NCI-H345 (cell line): ENCODE results near the gene PPP1CC.
"Not testable (repeated sequence)": the region's sequence is repeated elsewhere in the genome, so short reads cannot be mapped to it uniquely, and the experiment has no call there.

Experiments
- DNase-seq: peaks from one replicate; lab custom pipeline; 2025; lab: John Stamatoyannopoulos, UW

The PPP1CC gene

GRCh38 chr12:110742718-110743570 is at the start of gene PPP1CC:
TSS of gene PPP1CC (minus strand) at chr12:110742891. CDS start at chr12:110742707, 184 bp downstream.
- DNase-seq, result peak; percentile 93

GRCh38 chr12:110791589-110791988 is 48.9 kb upstream of the PPP1CC start:
- no peak for DNase-seq

- DNase-seq, result no peak
These were observed 47.6 kb upstream of the PPP1CC start for GRCh38 chr12:110790301-110790700.

- no peak for DNase-seq
These were observed 43.3 kb upstream of the PPP1CC start for GRCh38 chr12:110786012-110786411.

GRCh38 chr12:110785240-110785639 is 42.5 kb upstream of the PPP1CC start:
- DNase-seq, result no peak

GRCh38 chr12:110782922-110783321 is 40.2 kb upstream of the PPP1CC start:
- DNase-seq, result no peak

- DNase-seq, result no peak
These were observed 39.4 kb upstream of the PPP1CC start for GRCh38 chr12:110782094-110782493.

- DNase-seq, result no peak
These were observed 37.8 kb upstream of the PPP1CC start for GRCh38 chr12:110780448-110780847.

- no peak for DNase-seq
These were observed 36.3 kb upstream of the PPP1CC start for GRCh38 chr12:110778833-110779577.

GRCh38 chr12:110776410-110776809 is 33.7 kb upstream of the PPP1CC start:
- DNase-seq, result no peak

GRCh38 chr12:110775997-110776396 is 33.3 kb upstream of the PPP1CC start:
- no peak for DNase-seq

GRCh38 chr12:110774824-110775223 is 32.1 kb upstream of the PPP1CC start:
- no peak for DNase-seq

- no peak for DNase-seq
These were observed 26.3 kb upstream of the PPP1CC start for GRCh38 chr12:110768960-110769359.

GRCh38 chr12:110767863-110768262 is 25.2 kb upstream of the PPP1CC start:
- DNase-seq, result no peak

GRCh38 chr12:110766311-110767154 is 23.8 kb upstream of the PPP1CC start:
- DNase-seq, result no peak

- DNase-seq, result not testable (repeated sequence)
These were observed 22.9 kb upstream of the PPP1CC start for GRCh38 chr12:110765572-110765971.

- DNase-seq, result no peak
These were observed 22.4 kb upstream of the PPP1CC start for GRCh38 chr12:110765111-110765510.

GRCh38 chr12:110763583-110763982 is 20.9 kb upstream of the PPP1CC start:
- DNase-seq, result no peak

- no peak for DNase-seq
These were observed 20.2 kb upstream of the PPP1CC start for GRCh38 chr12:110762891-110763290.

- DNase-seq, result no peak
These were observed 17.5 kb upstream of the PPP1CC start for GRCh38 chr12:110760204-110760609.

GRCh38 chr12:110758922-110759321 is 16.2 kb upstream of the PPP1CC start:
- DNase-seq, result no peak

- no peak for DNase-seq
These were observed 13.9 kb upstream of the PPP1CC start for GRCh38 chr12:110756611-110757010.
